Limb (tissue), 2 donors: ENCODE data around the gene GGTLC3.
"Not testable (repeated sequence)": the region's sequence is repeated elsewhere in the genome, so short reads cannot be mapped to it uniquely, and the experiment has no call there.

Experiments
- DNase-seq, 2 donors: peaks; one replicate each; pipeline ENCODE4 v3.0.0-alpha.2; 2016; ENCODE audit errors: extremely low spot score in 2 of 2

Gene GGTLC3

DNA sequence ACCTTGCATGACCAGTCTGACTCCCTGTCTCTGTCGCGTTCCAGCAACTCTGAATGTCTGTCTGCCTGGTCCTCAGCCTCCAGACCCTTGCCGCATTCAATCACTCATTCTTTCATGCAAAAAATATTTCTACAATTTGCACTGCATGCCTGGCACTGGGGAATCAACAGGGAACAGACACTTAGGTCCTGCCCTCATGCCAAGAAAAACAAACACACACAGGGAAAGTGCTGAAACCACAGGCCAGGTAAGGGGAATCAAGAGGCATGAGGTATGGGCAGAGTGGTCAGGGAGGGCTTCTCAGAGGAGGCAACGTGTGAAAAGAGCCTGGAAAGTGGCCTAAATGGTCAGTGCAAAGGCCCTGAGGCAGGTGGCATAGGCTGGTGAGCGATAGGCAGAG, at the start of gene GGTLC3:
GGTLC3 (minus strand) TSS at position 101 of the 400 bp plus-strand sequence. CDS start 264 bp downstream, outside the sequence.
- not testable (repeated sequence) for DNase-seq

- not testable (repeated sequence) for DNase-seq
Observed at GRCh38 chr22:18560099-18560974, 42.4 kb upstream of the GGTLC3 start.

DNA sequence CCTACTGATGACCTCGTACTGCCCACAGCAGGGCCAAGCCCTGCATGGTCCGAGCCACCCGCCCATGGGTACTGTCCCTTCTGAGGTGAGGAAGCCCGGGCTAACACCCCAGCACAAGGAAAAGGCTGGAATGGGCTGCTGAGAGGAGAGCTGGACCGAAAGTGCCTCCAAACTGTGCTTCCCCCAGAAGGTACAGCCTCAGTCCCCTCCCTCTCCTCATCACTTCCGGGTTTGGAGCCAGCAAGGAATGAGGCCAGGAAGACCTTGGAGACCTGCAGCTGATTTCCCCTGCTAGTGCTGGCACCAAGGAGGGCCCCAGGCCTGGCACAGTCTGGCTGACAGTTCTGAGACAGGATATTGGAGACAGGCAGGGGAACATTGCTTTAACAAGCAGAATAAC, 41.0 kb upstream of the GGTLC3 start:
- not testable (repeated sequence) for DNase-seq

DNA sequence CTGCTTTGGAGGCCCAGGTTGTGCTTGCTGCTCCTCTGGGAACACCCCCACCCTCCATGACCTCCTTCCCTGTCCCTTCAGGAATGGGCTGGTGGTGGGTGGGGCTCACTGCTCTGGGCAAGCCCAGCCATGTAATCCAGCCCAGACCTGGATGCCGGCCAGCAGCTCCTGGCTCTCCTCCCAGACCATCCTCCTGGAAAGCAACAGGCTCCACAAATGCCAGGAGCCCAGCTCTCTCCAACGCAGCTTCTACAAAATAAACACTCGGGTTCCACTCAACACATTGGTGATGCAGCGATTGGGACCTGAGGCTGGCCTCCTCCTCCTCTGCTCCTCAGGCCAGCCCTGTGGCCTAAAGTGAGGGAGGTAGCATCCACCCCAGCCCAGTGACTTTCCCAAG, 40.6 kb upstream of the GGTLC3 start:
- not testable (repeated sequence) for DNase-seq

- DNase-seq = not testable (repeated sequence)
Observed at GRCh38 chr22:18554280-18555256, 36.6 kb upstream of the GGTLC3 start.

GRCh38 chr22:18552839-18553597, 35.1 kb upstream of the GGTLC3 start:
- not testable (repeated sequence) for DNase-seq

GRCh38 chr22:18551046-18551445, 33.1 kb upstream of the GGTLC3 start:
- not testable (repeated sequence) for DNase-seq

DNA sequence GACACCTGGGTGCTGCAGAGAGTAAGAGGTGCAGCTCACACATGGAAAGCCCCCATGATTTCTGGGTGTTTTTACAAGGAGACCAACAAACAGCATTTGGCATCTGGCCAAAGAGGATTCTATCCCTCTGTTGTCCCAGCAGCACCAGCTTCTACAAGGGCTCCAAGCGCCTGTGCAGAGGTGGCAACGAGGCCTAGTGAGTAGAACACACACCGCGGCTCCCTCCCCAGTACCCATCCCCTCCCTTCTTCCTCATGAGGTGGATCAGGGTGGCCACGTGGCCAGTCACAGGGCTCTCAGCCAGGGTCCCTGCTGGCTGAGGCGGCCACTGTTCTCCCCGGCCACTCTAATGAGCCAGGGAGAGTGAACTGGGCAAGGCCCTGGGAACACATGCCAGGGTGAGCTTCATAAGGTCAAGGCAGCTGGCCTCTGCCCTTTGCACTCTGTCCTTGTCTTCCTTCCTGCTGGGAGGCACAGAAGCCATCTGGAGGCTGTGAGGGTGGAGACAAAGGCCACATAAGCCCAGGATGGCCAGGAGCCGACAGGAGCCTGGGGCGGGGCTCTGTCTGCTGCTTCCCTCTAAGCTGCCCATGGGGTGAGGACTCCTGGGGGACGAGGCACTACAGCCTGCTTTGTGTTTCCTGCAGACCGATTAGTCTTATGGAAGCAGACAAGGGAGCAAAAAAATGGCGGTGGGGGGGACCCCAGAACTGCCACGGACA, 31.7 kb upstream of the GGTLC3 start:
- not testable (repeated sequence) for DNase-seq

DNA sequence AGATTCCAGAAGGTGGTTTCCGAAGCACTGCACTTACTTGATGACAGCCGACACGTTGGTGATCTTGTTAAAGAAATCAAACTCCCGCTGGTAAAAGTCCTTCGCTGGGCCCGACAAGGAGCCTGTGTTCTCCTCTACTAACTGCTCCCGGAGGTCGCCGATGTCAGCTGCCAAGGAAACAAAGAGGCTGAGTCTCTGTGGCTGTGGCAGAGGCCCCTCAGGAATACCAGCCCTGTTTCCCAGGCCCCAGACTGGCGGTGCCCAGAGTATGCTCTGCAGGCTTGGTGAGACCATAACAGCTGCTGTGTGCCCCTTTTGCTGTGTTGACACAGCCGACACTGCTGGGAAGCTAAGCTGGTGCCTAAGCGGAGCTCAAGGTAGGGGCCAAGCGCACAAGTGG, 26.7 kb upstream of the GGTLC3 start:
- not testable (repeated sequence) for DNase-seq

GRCh38 chr22:18543400-18543799, 25.4 kb upstream of the GGTLC3 start:
- not testable (repeated sequence) for DNase-seq

GRCh38 chr22:18539994-18540393, 22.0 kb upstream of the GGTLC3 start:
- DNase-seq = not testable (repeated sequence)

GRCh38 chr22:18534315-18534714, 16.4 kb upstream of the GGTLC3 start:
- not testable (repeated sequence) for DNase-seq

GRCh38 chr22:18533633-18534032, 15.7 kb upstream of the GGTLC3 start:
- DNase-seq = not testable (repeated sequence)

GRCh38 chr22:18529416-18530145, 11.6 kb upstream of the GGTLC3 start:
- DNase-seq = not testable (repeated sequence)

- peak; percentile 10 to 77 for DNase-seq
Observed at GRCh38 chr22:18528597-18529415, 10.8 kb upstream of the GGTLC3 start.

GRCh38 chr22:18527752-18528596, 10.0 kb upstream of the GGTLC3 start, which contains the start of gene TMEM191B:
TSS of gene TMEM191B (plus strand) at chr22:18527802. CDS start at chr22:18527981, 179 bp downstream.
- not testable (repeated sequence) for DNase-seq

GRCh38 chr22:18523328-18523727, 5.4 kb upstream of the GGTLC3 start:
- DNase-seq = not testable (repeated sequence)

DNA sequence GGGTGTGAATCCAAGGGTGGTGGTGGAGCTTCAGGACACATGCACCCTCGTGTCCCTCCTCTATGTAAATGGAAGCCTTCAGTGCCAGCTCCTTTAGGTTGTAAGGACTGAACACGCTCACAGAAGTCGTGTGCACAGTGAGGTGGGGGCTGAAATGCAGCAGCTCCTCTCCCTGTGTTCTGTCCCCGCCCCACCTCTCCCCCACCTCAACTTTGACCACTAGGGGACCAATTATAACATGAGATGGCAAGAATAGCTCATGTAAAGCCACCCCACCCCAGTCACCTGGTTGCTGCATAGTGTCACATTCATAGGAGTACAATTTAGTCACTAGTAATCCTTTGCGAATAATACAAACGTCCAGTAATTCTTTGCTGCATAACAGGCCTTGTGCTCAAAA, 4.8 kb upstream of the GGTLC3 start:
- DNase-seq = not testable (repeated sequence)
